Activated T-helper 17 cell treated with anti-CD3 and anti-CD28 coated beads, Interleukin-2, amount 50 U/mL, for 72 hours (primary cell): ENCODE results near the gene SORL1. TPM values are rescaled to one million over a fixed set of nuclear protein-coding genes. Genes with fewer than 3 reads are reported as not detected.
A peak's percentile ranks its signal among the peaks of the same experiment; 100 is the strongest.

ENCODE experiments used
- ATAC-seq: fragments of 150-1000 bp; cut with Tn5 transposase; replicated peaks from 2 replicates; pipeline ENCODE4 v1.10.0; 2021; ENCODE audit warnings: mild to moderate bottlenecking, moderate library complexity
- H3K27ac Mint-ChIP-seq: one replicate; pipeline ENCODE4 v1.8.0; 2022; ENCODE audit warnings: mixed read lengths
- H3K27me3 Mint-ChIP-seq: one replicate; pipeline ENCODE4 v1.8.0; 2022; ENCODE audit warnings: mixed read lengths
- H3K36me3 Mint-ChIP-seq: one replicate; pipeline ENCODE4 v1.8.0; 2022; ENCODE audit warnings: low read depth, mild to moderate bottlenecking, mixed read lengths
- H3K4me1 Mint-ChIP-seq: one replicate; pipeline ENCODE4 v1.8.0; 2022; ENCODE audit warnings: mixed read lengths
- H3K4me3 Mint-ChIP-seq: one replicate; pipeline ENCODE4 v1.8.0; 2022; ENCODE audit warnings: mild to moderate bottlenecking, mixed read lengths
- H3K9me3 Mint-ChIP-seq: one replicate; pipeline ENCODE4 v1.8.0; 2022; ENCODE audit warnings: mixed read lengths
- total RNA-seq, 2 donors: library from RNA; stranded (reverse); gene quantifications; one replicate each; pipeline ENCODE4 v1.2.3, GENCODE V29; 2022

SORL1 gene
- total RNA-seq, 2 donors from 2014 or later = 47.1 to 98.5 TPM

GRCh38 chr11:121654259-121654842, 202.2 kb downstream of the SORL1 start:
- Mint-ChIP-seq H3K4me3 (peak overlapping the region; percentile 3), H3K36me3 (no peaks in the 10 kb centered on the region), H3K27me3 (no peaks in the 10 kb centered on the region), H3K4me1 (peaks cover 21% of the 10 kb centered on the region), H3K27ac (no peak overlapping the region), H3K9me3 (no peaks in the 10 kb centered on the region)
- no peak for ATAC-seq

- peak overlapping the region; percentile 87 for H3K4me3 Mint-ChIP-seq
- H3K9me3 Mint-ChIP-seq = no peaks in the 10 kb centered on the region
- H3K27ac Mint-ChIP-seq = peak overlapping the region; percentile 88
- H3K27me3 Mint-ChIP-seq = no peaks in the 10 kb centered on the region
- no peaks in the 10 kb centered on the region for H3K36me3 Mint-ChIP-seq
- ATAC-seq = no peak
- peaks cover 16% of the 10 kb centered on the region for H3K4me1 Mint-ChIP-seq
Observed at GRCh38 chr11:121654843-121655536, 202.9 kb downstream of the SORL1 start.

DNA sequence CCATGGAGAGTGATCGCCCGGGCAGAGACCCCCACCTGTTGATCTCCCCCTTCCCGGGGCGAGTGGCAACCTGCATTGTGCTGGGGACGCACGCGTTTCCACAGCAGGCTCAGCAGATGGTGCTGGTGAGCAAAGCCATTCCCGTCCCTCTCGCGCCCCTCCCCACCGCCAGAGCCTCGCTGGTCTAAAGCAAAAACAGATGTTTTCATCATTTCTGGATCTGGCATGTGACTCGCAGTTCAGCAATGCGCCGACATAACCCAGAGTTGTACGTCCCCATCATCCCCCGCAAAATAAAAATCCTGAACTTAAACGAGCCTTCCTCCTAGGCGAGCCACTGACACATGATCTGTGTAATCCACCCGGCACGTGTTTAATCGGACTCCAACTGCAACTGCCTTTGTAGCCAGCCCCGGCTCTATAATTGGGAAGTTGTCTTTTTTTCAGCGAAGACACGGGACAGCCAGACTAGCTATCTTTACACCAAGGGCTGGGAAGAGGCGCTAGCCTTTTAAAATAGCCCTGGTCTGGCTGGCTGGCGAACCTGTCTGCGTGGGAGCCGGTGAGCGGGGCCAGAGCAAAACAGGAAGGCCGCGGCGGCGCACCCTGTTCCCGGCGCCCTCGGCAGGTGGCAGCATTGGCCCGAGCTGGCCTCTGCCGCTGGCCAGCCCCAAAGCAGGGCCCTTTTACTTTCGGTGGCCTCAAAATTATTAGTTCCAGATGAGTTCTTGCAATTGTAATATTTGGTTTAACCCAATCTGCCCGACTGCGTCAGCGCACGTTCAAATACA, 203.6 kb downstream of the SORL1 start:
- Mint-ChIP-seq H3K4me1 (peaks cover 9% of the 10 kb centered on the region), H3K27me3 (no peaks in the 10 kb centered on the region), H3K9me3 (no peaks in the 10 kb centered on the region), H3K27ac (peak overlapping the region; percentile 88), H3K4me3 (peak overlapping the region; percentile 87), H3K36me3 (no peaks in the 10 kb centered on the region)
- ATAC-seq = peak; percentile 92

DNA sequence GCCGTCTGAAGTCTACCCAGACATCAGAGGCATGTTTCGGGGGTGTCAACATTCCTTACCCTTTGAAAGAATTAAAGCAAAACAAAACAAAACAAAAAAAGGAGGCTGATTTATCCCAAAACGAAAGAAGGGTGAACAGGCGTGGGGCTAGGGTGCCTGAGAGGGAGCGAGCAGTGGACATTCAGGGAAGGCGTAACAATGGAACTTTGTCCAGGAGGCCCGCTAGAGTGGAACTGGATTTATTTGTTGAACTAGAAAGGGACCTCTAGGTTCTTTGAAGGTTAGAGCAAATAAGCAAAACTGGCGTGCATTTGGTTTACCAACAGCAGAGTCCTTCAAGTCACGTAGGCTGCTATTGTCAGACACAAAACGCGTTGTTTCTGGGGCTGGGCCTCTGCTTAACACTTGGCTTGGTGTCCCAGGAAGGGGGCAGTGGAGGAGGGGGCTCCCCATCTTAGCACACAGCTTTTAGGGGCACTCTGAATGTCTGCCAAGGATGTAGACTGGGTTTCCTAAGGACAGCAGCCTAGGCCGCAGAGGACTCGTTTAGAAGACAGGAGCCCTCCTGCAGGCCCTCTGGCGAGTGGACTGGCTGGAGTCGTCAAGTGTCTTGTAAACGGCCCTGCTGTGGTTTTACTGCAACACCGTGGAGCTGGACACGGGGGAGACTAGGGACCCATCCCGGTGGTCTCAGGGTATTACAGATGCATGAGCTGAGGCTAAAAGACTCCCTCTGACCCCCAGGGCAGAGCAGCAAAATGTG, 204.4 kb downstream of the SORL1 start:
- no peak overlapping the region for H3K27ac Mint-ChIP-seq
- no peak for ATAC-seq

DNA sequence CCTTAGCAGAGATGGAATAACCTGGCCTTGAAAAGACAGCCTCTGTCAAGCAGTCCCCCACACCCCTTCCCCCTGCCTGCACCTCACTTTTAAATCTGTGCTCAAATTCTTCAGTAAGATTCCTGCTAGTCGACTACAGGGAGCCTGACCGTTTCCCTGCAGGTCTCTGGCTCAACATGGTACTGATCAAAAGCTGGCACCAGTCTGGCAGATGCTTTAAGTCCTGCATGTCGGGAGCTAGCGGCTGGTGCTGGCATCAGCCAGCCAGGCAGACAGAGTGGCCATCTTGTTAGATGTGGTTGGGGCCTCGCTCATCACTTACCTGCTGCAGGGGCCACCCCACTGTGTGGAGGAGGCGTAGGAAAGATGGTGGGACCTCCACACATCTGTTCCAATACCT, 205.0 kb downstream of the SORL1 start:
- Mint-ChIP-seq H3K27ac (no peak overlapping the region), H3K4me3 (no peak overlapping the region), H3K9me3 (no peaks in the 10 kb centered on the region), H3K27me3 (no peaks in the 10 kb centered on the region), H3K4me1 (peaks cover 7% of the 10 kb centered on the region), H3K36me3 (no peaks in the 10 kb centered on the region)
- no peak for ATAC-seq

More for the DNA sequence above, 204.4 kb downstream of the SORL1 start:
- H3K9me3 Mint-ChIP-seq = no peaks in the 10 kb centered on the region
- H3K4me3 Mint-ChIP-seq = peak overlapping the region; percentile 87
- no peaks in the 10 kb centered on the region for H3K36me3 Mint-ChIP-seq
- no peaks in the 10 kb centered on the region for H3K27me3 Mint-ChIP-seq
- peaks cover 7% of the 10 kb centered on the region for H3K4me1 Mint-ChIP-seq

DNA sequence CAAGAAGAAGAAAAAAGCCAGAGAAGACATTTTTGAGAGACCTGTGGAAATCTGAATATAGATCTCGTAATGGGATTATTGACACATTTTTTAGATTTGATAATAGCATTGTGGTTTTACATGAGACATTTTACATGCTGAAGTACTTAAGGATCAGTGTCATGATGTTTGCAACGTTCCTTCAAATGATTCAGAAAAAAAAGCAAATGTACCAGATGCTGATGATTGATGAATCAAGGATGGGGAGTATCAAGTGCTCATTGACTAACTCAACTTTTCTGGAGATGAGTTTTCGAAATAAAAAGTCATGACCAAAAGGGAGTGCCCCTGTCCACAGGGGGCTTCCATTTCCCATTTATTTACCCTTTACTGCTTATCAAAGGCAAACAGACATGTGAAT, 207.7 kb downstream of the SORL1 start:
- no peaks in the 10 kb centered on the region for H3K36me3 Mint-ChIP-seq
- H3K4me3 Mint-ChIP-seq = no peak overlapping the region
- ATAC-seq = no peak
- peaks cover 7% of the 10 kb centered on the region for H3K4me1 Mint-ChIP-seq
- no peaks in the 10 kb centered on the region for H3K27me3 Mint-ChIP-seq
- no peaks in the 10 kb centered on the region for H3K9me3 Mint-ChIP-seq
- no peak overlapping the region for H3K27ac Mint-ChIP-seq

DNA sequence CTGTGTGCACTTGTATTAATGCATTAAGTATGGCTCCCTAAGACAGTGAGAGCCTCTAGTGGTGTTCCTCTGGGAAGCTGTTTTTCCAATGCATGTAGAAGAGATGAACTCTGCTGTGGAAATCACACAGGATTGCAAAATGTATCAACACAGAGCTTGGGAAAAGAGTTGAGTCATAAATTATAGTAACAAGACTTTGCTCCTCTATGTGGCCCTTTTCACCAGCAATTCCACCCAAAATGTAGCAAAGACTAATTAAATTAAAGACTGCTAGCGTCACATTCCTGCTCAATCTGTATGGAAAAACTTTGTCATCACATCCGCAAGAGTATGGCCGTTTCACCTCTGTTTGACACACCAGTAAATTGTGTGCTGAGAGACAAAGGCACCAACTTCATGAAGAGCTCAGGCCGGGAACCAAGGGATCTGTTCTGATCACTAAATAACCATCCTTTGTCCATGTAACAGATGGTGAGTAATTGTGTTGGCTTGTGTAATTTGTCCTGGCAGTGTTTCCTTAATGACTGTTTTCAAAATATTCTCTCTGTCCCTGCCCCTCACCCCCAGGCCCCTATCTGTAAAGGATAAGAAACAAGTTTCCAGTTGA, 209.9 kb downstream of the SORL1 start:
- H3K27ac Mint-ChIP-seq = no peak overlapping the region
- no peaks in the 10 kb centered on the region for H3K36me3 Mint-ChIP-seq
- H3K4me3 Mint-ChIP-seq = no peak overlapping the region
- H3K9me3 Mint-ChIP-seq = no peaks in the 10 kb centered on the region
- H3K4me1 Mint-ChIP-seq = no peaks in the 10 kb centered on the region
- no peaks in the 10 kb centered on the region for H3K27me3 Mint-ChIP-seq
- ATAC-seq = no peak

- no peak for ATAC-seq
- Mint-ChIP-seq H3K9me3 (no peaks in the 10 kb centered on the region), H3K4me3 (no peak overlapping the region), H3K4me1 (no peaks in the 10 kb centered on the region), H3K36me3 (no peaks in the 10 kb centered on the region), H3K27ac (no peak overlapping the region), H3K27me3 (no peaks in the 10 kb centered on the region)
Observed at GRCh38 chr11:121664144-121664543, 212.0 kb downstream of the SORL1 start.

- H3K4me1 Mint-ChIP-seq = no peaks in the 10 kb centered on the region
- H3K9me3 Mint-ChIP-seq = no peaks in the 10 kb centered on the region
- H3K36me3 Mint-ChIP-seq = no peaks in the 10 kb centered on the region
- H3K27me3 Mint-ChIP-seq = no peaks in the 10 kb centered on the region
- ATAC-seq = no peak
- H3K4me3 Mint-ChIP-seq = no peak overlapping the region
- no peak overlapping the region for H3K27ac Mint-ChIP-seq
Observed at GRCh38 chr11:121665206-121665838, 213.2 kb downstream of the SORL1 start.

DNA sequence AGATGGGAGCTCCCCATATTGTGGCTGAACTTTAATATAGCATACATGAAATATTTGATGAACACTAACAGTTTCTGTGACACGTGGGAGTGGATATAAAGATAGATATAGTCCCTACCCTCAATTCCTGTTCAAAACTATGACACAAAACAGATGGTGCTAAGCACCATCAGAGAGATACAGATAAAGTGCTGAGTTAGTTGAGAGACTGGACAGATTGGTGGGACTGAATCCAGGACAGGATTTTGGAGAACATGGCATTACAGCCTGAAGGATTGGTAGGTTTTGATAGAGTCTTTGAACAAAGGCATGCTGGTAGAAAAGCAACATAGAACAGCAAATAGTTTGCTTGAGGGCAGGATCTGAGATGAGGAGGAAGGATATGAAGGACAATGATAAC, 215.7 kb downstream of the SORL1 start:
- Mint-ChIP-seq H3K27me3 (no peaks in the 10 kb centered on the region), H3K4me1 (peaks cover 5% of the 10 kb centered on the region), H3K4me3 (no peak overlapping the region), H3K27ac (no peak overlapping the region), H3K9me3 (no peaks in the 10 kb centered on the region), H3K36me3 (no peaks in the 10 kb centered on the region)
- no peak for ATAC-seq

DNA sequence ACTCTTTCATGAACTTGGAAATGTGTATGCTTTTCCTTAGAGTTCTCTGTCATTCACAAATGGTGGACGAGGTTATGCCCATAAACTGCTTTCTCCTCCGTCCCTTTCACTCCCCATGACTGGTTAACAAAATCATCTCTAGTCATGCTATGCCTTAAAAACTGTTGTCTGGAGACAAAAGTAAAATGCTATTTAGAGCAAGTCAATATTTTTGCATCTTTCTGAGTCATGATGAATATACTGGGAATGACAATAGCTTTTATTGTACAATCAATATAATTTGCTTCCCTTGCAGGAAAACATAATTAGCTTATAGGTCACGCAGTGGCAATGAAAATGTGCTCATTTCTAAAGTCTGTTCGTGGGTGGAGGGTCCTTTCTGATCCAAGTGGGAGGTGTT, 217.3 kb downstream of the SORL1 start:
- no peak for ATAC-seq
- Mint-ChIP-seq H3K27ac (no peak overlapping the region), H3K9me3 (no peaks in the 10 kb centered on the region), H3K4me3 (no peak overlapping the region), H3K27me3 (no peaks in the 10 kb centered on the region), H3K36me3 (no peaks in the 10 kb centered on the region), H3K4me1 (peaks cover 5% of the 10 kb centered on the region)

DNA sequence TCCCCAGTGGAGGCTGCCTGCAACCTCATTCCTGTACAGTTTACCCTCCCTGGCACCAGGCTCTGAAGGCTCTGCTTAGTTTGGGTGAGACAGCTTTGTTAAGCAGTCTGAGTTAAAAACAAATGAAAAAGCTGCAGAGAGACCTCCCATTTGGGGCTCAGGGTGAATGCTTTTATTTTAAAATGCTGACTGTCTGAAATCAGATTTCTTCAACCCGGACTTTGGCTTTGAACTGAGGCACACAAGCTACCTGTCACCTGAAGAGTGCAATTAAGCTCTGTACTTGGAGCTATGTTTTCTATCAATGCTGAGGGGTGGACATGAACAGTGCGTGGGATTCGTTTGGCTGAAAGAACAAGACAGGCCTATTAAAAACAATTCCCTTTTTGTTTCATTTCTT, 218.2 kb downstream of the SORL1 start:
- peaks cover 5% of the 10 kb centered on the region for H3K4me1 Mint-ChIP-seq
- no peaks in the 10 kb centered on the region for H3K27me3 Mint-ChIP-seq
- no peak overlapping the region for H3K4me3 Mint-ChIP-seq
- H3K36me3 Mint-ChIP-seq = no peaks in the 10 kb centered on the region
- no peak overlapping the region for H3K27ac Mint-ChIP-seq
- no peaks in the 10 kb centered on the region for H3K9me3 Mint-ChIP-seq
- ATAC-seq = no peak

DNA sequence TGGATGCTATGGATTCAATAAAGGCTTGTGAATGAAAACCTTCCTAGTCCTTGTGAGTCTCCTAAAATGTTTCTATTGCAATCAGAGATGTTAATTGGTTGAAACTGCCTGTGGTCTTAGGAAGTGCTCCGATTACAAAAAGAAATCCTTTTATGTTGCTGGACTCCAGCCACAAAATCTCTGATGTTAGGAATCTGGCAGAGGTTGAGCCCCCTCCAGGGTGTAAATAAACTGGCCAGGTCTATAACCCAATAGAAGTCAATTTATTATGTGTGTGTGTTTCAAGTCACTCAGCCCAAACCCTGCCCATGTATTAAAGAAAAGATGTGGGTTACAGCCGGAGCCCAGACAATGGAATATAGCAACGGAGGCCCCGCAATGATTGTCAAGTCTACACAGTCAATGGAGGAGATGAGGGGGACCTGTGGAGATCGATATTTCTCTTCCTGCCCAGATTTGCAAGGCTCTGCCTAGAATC, 218.7 kb downstream of the SORL1 start:
- Mint-ChIP-seq H3K4me1 (peaks cover 5% of the 10 kb centered on the region), H3K36me3 (no peaks in the 10 kb centered on the region), H3K4me3 (no peak overlapping the region), H3K27me3 (no peaks in the 10 kb centered on the region), H3K9me3 (no peaks in the 10 kb centered on the region), H3K27ac (no peak overlapping the region)
- no peak for ATAC-seq
